Panc1 (cell line): Measurements from ENCODE around the gene HTT.

Source experiments
- CTCF ChIP-seq: fragments of 450-650 bp; IDR thresholded peaks from 2 replicates; pipeline ENCODE4 v1.5.1; 2017; ENCODE audit warnings: mild to moderate bottlenecking
- POLR2AphosphoS5 ChIP-seq: IDR thresholded peaks from 2 replicates; pipeline ENCODE4 v1.6.1; 2012; ENCODE audit warnings: mild to moderate bottlenecking, low read depth, low read length, moderate library complexity
- SIN3A ChIP-seq: IDR thresholded peaks from 2 replicates; pipeline ENCODE4 v1.6.1; 2012; ENCODE audit warnings: low read depth, mild to moderate bottlenecking, low read length, moderate library complexity, borderline replicate concordance; ENCODE audit not compliant: insufficient read depth

GRCh38 chr4:3085948-3086670, 11.6 kb downstream of the HTT start:
- TF ChIP-seq CTCF: no peak
- TF ChIP-seq SIN3A: no peak
- TF ChIP-seq POLR2AphosphoS5: no peak
